GM18499 (cell line): ENCODE measurements around the gene TBK1.
"Not testable (repeated sequence)": the region's sequence is repeated elsewhere in the genome, so short reads cannot be mapped to it uniquely, and the experiment has no call there.

Experiments
- ATAC-seq: cut with Tn5 transposase; IDR thresholded peaks from one replicate; pipeline ENCODE4 v1.9.1; 2021; ENCODE audit warnings: moderate number of reproducible peaks; ENCODE audit not compliant: insufficient read depth, unreplicated experiment

TBK1 gene

GRCh38 chr12:64494998-64495729, 43.2 kb downstream of the TBK1 start:
- ATAC-seq, result no peak

GRCh38 chr12:64496839-64497400, 45.0 kb downstream of the TBK1 start:
- no peak for ATAC-seq

GRCh38 chr12:64497484-64497883, 45.6 kb downstream of the TBK1 start:
- ATAC-seq, result no peak

GRCh38 chr12:64497903-64498302, 46.0 kb downstream of the TBK1 start:
- no peak for ATAC-seq

GRCh38 chr12:64500394-64500793, 48.5 kb downstream of the TBK1 start:
- no peak for ATAC-seq

GRCh38 chr12:64501486-64501885, 49.6 kb downstream of the TBK1 start:
- no peak for ATAC-seq

- no peak for ATAC-seq
Measured at GRCh38 chr12:64506955-64507354, 55.0 kb downstream of the TBK1 start.

- ATAC-seq, result no peak
Measured at GRCh38 chr12:64510667-64511066, 58.7 kb downstream of the TBK1 start.

GRCh38 chr12:64518396-64518795, 66.5 kb downstream of the TBK1 start:
- ATAC-seq, result no peak

- ATAC-seq, result no peak
Measured at GRCh38 chr12:64521833-64522232, 69.9 kb downstream of the TBK1 start.

GRCh38 chr12:64522316-64522715, 70.4 kb downstream of the TBK1 start:
- ATAC-seq, result no peak

GRCh38 chr12:64522807-64523206, 70.9 kb downstream of the TBK1 start:
- ATAC-seq, result no peak

GRCh38 chr12:64523565-64524444, 71.9 kb downstream of the TBK1 start:
- not testable (repeated sequence) for ATAC-seq

- no peak for ATAC-seq
Measured at GRCh38 chr12:64525461-64526160, 73.7 kb downstream of the TBK1 start.

GRCh38 chr12:64526859-64527258, 74.9 kb downstream of the TBK1 start:
- ATAC-seq, result no peak

- no peak for ATAC-seq
Measured at GRCh38 chr12:64528616-64529015, 76.7 kb downstream of the TBK1 start.

- no peak for ATAC-seq
Measured at GRCh38 chr12:64530566-64530965, 78.6 kb downstream of the TBK1 start.

GRCh38 chr12:64531665-64532334, 79.9 kb downstream of the TBK1 start:
- no peak for ATAC-seq

- ATAC-seq, result no peak
Measured at GRCh38 chr12:64532734-64533351, 80.9 kb downstream of the TBK1 start.
